NT2/D1 (cell line): ENCODE data around the gene DISC1.
A peak's percentile ranks its signal among the peaks of the same experiment; 100 is the strongest.
"Not testable (repeated sequence)": the region's sequence is repeated elsewhere in the genome, so short reads cannot be mapped to it uniquely, and the experiment has no call there.

Experiments used
- DNase-seq: peaks from one replicate; pipeline ENCODE4 v3.0.0-alpha.2; 2011; ENCODE audit warnings: low read depth, low spot score
- H3K27me3 ChIP-seq: 2 replicates; pipeline ENCODE4 v1.6.0; 2011; ENCODE audit warnings: mild to moderate bottlenecking; ENCODE audit not compliant: insufficient read length, insufficient read depth
- H3K36me3 ChIP-seq: 2 replicates; pipeline ENCODE4 v1.6.1; 2011; ENCODE audit warnings: mild to moderate bottlenecking, low read length, mixed read lengths; ENCODE audit not compliant: insufficient read depth, insufficient read length
- H3K4me1 ChIP-seq: 2 replicates; pipeline ENCODE4 v1.5.1; 2011; ENCODE audit not compliant: insufficient read depth, insufficient read length
- H3K4me3 ChIP-seq: 2 replicates; pipeline ENCODE4 v1.5.1; 2011; ENCODE audit warnings: low read depth; ENCODE audit not compliant: insufficient read length
- H3K9ac ChIP-seq: 2 replicates; pipeline ENCODE4 v1.6.0; 2011; ENCODE audit warnings: low read depth; ENCODE audit not compliant: insufficient read length
- H3K9me3 ChIP-seq: 2 replicates; pipeline ENCODE4 v1.5.1; 2011; ENCODE audit warnings: mild to moderate bottlenecking, low read length; ENCODE audit not compliant: insufficient read depth
- SUZ12 ChIP-seq: IDR thresholded peaks from 2 replicates; pipeline ENCODE4 v1.6.1; 2011; ENCODE audit not compliant: insufficient read length, insufficient read depth; ENCODE audit errors: extremely low read depth
- YY1 ChIP-seq: IDR thresholded peaks from 2 replicates; pipeline ENCODE4 v1.6.1; 2011; ENCODE audit not compliant: insufficient read length, insufficient read depth
- ZNF274 ChIP-seq: IDR thresholded peaks from 2 replicates; pipeline ENCODE4 v1.6.1; 2011; ENCODE audit warnings: mild to moderate bottlenecking, low read depth, low read length

Gene DISC1

GRCh38 chr1:231721436-231721835, 94.8 kb downstream of the DISC1 start:
- TF ChIP-seq SUZ12: no peak
- TF ChIP-seq ZNF274: no peak
- no peak for TF ChIP-seq YY1
- no peak overlapping the region for H3K4me3 ChIP-seq
- no peaks in the 10 kb centered on the region for H3K36me3 ChIP-seq
- H3K27me3 ChIP-seq: no peaks in the 10 kb centered on the region
- no peaks in the 10 kb centered on the region for H3K4me1 ChIP-seq
- DNase-seq: no peak
- no peaks in the 10 kb centered on the region for H3K9me3 ChIP-seq
- no peak overlapping the region for H3K9ac ChIP-seq

GRCh38 chr1:231722356-231722755, 95.8 kb downstream of the DISC1 start:
- no peaks in the 10 kb centered on the region for H3K27me3 ChIP-seq
- H3K4me3 ChIP-seq: no peak overlapping the region
- no peak overlapping the region for H3K9ac ChIP-seq
- DNase-seq: no peak
- TF ChIP-seq YY1: no peak
- TF ChIP-seq ZNF274: no peak
- TF ChIP-seq SUZ12: no peak
- H3K9me3 ChIP-seq: no peaks in the 10 kb centered on the region
- no peaks in the 10 kb centered on the region for H3K4me1 ChIP-seq
- no peaks in the 10 kb centered on the region for H3K36me3 ChIP-seq

GRCh38 chr1:231723146-231723545, 96.6 kb downstream of the DISC1 start:
- no peak for DNase-seq
- Histone ChIP-seq H3K9me3 (no peaks in the 10 kb centered on the region), H3K36me3 (no peaks in the 10 kb centered on the region), H3K4me3 (no peak overlapping the region), H3K9ac (no peak overlapping the region), H3K4me1 (no peaks in the 10 kb centered on the region), H3K27me3 (no peaks in the 10 kb centered on the region)
- TF ChIP-seq YY1 (no peak), ZNF274 (no peak), SUZ12 (no peak)

GRCh38 chr1:231724041-231724440, 97.5 kb downstream of the DISC1 start:
- no peaks in the 10 kb centered on the region for H3K9me3 ChIP-seq
- H3K27me3 ChIP-seq: no peaks in the 10 kb centered on the region
- no peaks in the 10 kb centered on the region for H3K4me1 ChIP-seq
- TF ChIP-seq YY1 (no peak), SUZ12 (no peak), ZNF274 (no peak)
- no peak for DNase-seq
- no peak overlapping the region for H3K4me3 ChIP-seq
- no peaks in the 10 kb centered on the region for H3K36me3 ChIP-seq
- no peak overlapping the region for H3K9ac ChIP-seq

- Histone ChIP-seq H3K9me3 (no peaks in the 10 kb centered on the region), H3K27me3 (no peaks in the 10 kb centered on the region), H3K9ac (no peak overlapping the region), H3K4me1 (no peaks in the 10 kb centered on the region), H3K4me3 (no peak overlapping the region), H3K36me3 (no peaks in the 10 kb centered on the region)
- TF ChIP-seq YY1: no peak
- no peak for TF ChIP-seq SUZ12
- TF ChIP-seq ZNF274: no peak
- peak; percentile 89 for DNase-seq
Measured at GRCh38 chr1:231724876-231725647, 98.5 kb downstream of the DISC1 start.

GRCh38 chr1:231727171-231727570, 100.6 kb downstream of the DISC1 start:
- Histone ChIP-seq H3K4me3 (no peak overlapping the region), H3K27me3 (no peaks in the 10 kb centered on the region), H3K36me3 (no peaks in the 10 kb centered on the region), H3K9ac (no peak overlapping the region), H3K4me1 (no peaks in the 10 kb centered on the region), H3K9me3 (peaks cover 13% of the 10 kb centered on the region)
- TF ChIP-seq SUZ12: no peak
- TF ChIP-seq YY1: no peak
- TF ChIP-seq ZNF274: no peak
- no peak for DNase-seq

GRCh38 chr1:231728987-231729386, 102.4 kb downstream of the DISC1 start:
- H3K9ac ChIP-seq, H3K4me1 ChIP-seq, H3K4me3 ChIP-seq, H3K27me3 ChIP-seq, H3K36me3 ChIP-seq, DNase-seq: not testable (repeated sequence)
- peaks cover 13% of the 10 kb centered on the region for H3K9me3 ChIP-seq
